Activated effector memory CD4-positive, alpha-beta T cell treated with Interleukin-2 at 50 U/mL for 16 hours (primary cell): ENCODE data around the gene RIMS1.

Source experiments
- DNase-seq: peaks from one replicate; pipeline ENCODE4 v3.0.0-alpha.2; 2020

The RIMS1 gene

GRCh38 chr6:72094506-72094905 is 208.2 kb downstream of the RIMS1 start:
- DNase-seq = no peak

GRCh38 chr6:72102561-72102960 is 216.2 kb downstream of the RIMS1 start:
- no peak for DNase-seq

GRCh38 chr6:72111611-72112010 is 225.3 kb downstream of the RIMS1 start:
- no peak for DNase-seq

GRCh38 chr6:72130327-72130726 is 244.0 kb downstream of the RIMS1 start:
- DNase-seq = no peak

- no peak for DNase-seq
Measured at GRCh38 chr6:72132427-72132826, 246.1 kb downstream of the RIMS1 start.

- DNase-seq = no peak
Measured at GRCh38 chr6:72132851-72133250, 246.5 kb downstream of the RIMS1 start.

- no peak for DNase-seq
Measured at GRCh38 chr6:72133324-72133723, 247.0 kb downstream of the RIMS1 start.

- DNase-seq = no peak
Measured at GRCh38 chr6:72140795-72141194, 254.4 kb downstream of the RIMS1 start.

- no peak for DNase-seq
Measured at GRCh38 chr6:72149715-72150114, 263.4 kb downstream of the RIMS1 start.

- no peak for DNase-seq
Measured at GRCh38 chr6:72151742-72152141, 265.4 kb downstream of the RIMS1 start.

GRCh38 chr6:72175916-72176315 is 289.6 kb downstream of the RIMS1 start:
- no peak for DNase-seq

GRCh38 chr6:72182337-72183246 is 296.2 kb downstream of the RIMS1 start:
- DNase-seq = no peak

- no peak for DNase-seq
Measured at GRCh38 chr6:72203983-72204382, 317.6 kb downstream of the RIMS1 start.

- no peak for DNase-seq
Measured at GRCh38 chr6:72205500-72205899, 319.1 kb downstream of the RIMS1 start.

- DNase-seq = no peak
Measured at GRCh38 chr6:72206606-72207005, 320.3 kb downstream of the RIMS1 start.

GRCh38 chr6:72212686-72213085 is 326.3 kb downstream of the RIMS1 start:
- no peak for DNase-seq

- DNase-seq = no peak
Measured at GRCh38 chr6:72213654-72214053, 327.3 kb downstream of the RIMS1 start.

GRCh38 chr6:72216222-72217068 is 330.1 kb downstream of the RIMS1 start:
- DNase-seq = no peak

- DNase-seq = no peak
Measured at GRCh38 chr6:72217626-72218025, 331.3 kb downstream of the RIMS1 start.

- no peak for DNase-seq
Measured at GRCh38 chr6:72218125-72218524, 331.8 kb downstream of the RIMS1 start.

- DNase-seq = no peak
Measured at GRCh38 chr6:72219536-72219935, 333.2 kb downstream of the RIMS1 start.

- DNase-seq = no peak
Measured at GRCh38 chr6:72238021-72238420, 351.7 kb downstream of the RIMS1 start.

- no peak for DNase-seq
Measured at GRCh38 chr6:72238900-72239299, 352.6 kb downstream of the RIMS1 start.

- no peak for DNase-seq
Measured at GRCh38 chr6:72245565-72245964, 359.2 kb downstream of the RIMS1 start.
